Activated CD4-positive, CD25-positive, alpha-beta regulatory T cell treated with anti-CD3 and anti-CD28 coated beads, Interleukin-2, amount 50 U/mL, for 24 hours (primary cell): Measurements from ENCODE around the gene STXBP4.

ENCODE experiments used
- ATAC-seq, 2 donors: fragments of 150-1000 bp; cut with Tn5 transposase; one replicate each; pipeline ENCODE4 v1.10.0; 2021; ENCODE audit warnings: mild to moderate bottlenecking in 1 of 2, moderate library complexity in 1 of 2

STXBP4 gene

GRCh38 chr17:54971147-54971546 is 2.6 kb downstream of the STXBP4 start:
- ATAC-seq, result no peak

- ATAC-seq, result no peak
Observed at GRCh38 chr17:54971901-54972300, 3.3 kb downstream of the STXBP4 start.

GRCh38 chr17:54972406-54973138 is 4.0 kb downstream of the STXBP4 start:
- ATAC-seq, result no peak

GRCh38 chr17:54974759-54975158 is 6.2 kb downstream of the STXBP4 start:
- ATAC-seq, result no peak

GRCh38 chr17:54976316-54976715 is 7.8 kb downstream of the STXBP4 start:
- no peak for ATAC-seq

- no peak for ATAC-seq
Observed at GRCh38 chr17:54977744-54978143, 9.2 kb downstream of the STXBP4 start.

GRCh38 chr17:54979657-54980056 is 11.1 kb downstream of the STXBP4 start:
- ATAC-seq, result no peak

GRCh38 chr17:54980375-54980774 is 11.8 kb downstream of the STXBP4 start:
- no peak for ATAC-seq

GRCh38 chr17:54982399-54982798 is 13.8 kb downstream of the STXBP4 start:
- no peak for ATAC-seq

GRCh38 chr17:54983260-54983659 is 14.7 kb downstream of the STXBP4 start:
- ATAC-seq, result no peak

GRCh38 chr17:54985476-54985875 is 16.9 kb downstream of the STXBP4 start:
- ATAC-seq, result no peak

GRCh38 chr17:54990118-54990517 is 21.6 kb downstream of the STXBP4 start:
- ATAC-seq, result no peak

- no peak for ATAC-seq
Observed at GRCh38 chr17:54991567-54991966, 23.0 kb downstream of the STXBP4 start.

- ATAC-seq, result peak in 1 of 2 donors; percentile 38
Observed at GRCh38 chr17:54992797-54993639, 24.5 kb downstream of the STXBP4 start.

- ATAC-seq, result no peak
Observed at GRCh38 chr17:54996441-54996840, 27.9 kb downstream of the STXBP4 start.

- no peak for ATAC-seq
Observed at GRCh38 chr17:55002458-55002857, 33.9 kb downstream of the STXBP4 start.

GRCh38 chr17:55004484-55004883 is 35.9 kb downstream of the STXBP4 start:
- ATAC-seq, result no peak

- no peak for ATAC-seq
Observed at GRCh38 chr17:55005520-55005919, 37.0 kb downstream of the STXBP4 start.

GRCh38 chr17:55023626-55024025 is 55.1 kb downstream of the STXBP4 start:
- ATAC-seq, result no peak

GRCh38 chr17:55037828-55038227 is 69.3 kb downstream of the STXBP4 start:
- peak; percentile 70 to 87 for ATAC-seq

GRCh38 chr17:55038291-55038690 is 69.7 kb downstream of the STXBP4 start:
- ATAC-seq, result no peak

- no peak for ATAC-seq
Observed at GRCh38 chr17:55040611-55041010, 72.0 kb downstream of the STXBP4 start.

GRCh38 chr17:55053855-55054254 is 85.3 kb downstream of the STXBP4 start:
- no peak for ATAC-seq

- ATAC-seq, result no peak
Observed at GRCh38 chr17:55054429-55054828, 85.9 kb downstream of the STXBP4 start.
